ENCODE results near the gene TAMALIN.

The TAMALIN gene

GRCh38 chr12:52024845-52025230 is 18.1 kb downstream of the TAMALIN start:
- no peak overlapping the region for H3K4me3 ChIP-seq (ENCODE audit: low read length)
- TF ChIP-seq EZH2 (optimal IDR thresholded peaks at IDR 0.05; ENCODE audit: low read depth, low read length), result no peak
- no peaks in the 10 kb centered on the region for H4K20me1 ChIP-seq (ENCODE audit: insufficient read depth, low read length)
- H3K4me2 ChIP-seq (ENCODE audit: low read depth, low read length), result peak overlapping the region; percentile 95; the same call in 1 of the 2 replicates
- peaks cover 6% of the 10 kb centered on the region for H3K4me1 ChIP-seq (ENCODE audit: low read length)
- H3K27me3 ChIP-seq (replicated peaks; ENCODE audit: insufficient read depth, low read length), result peaks cover 36% of the 10 kb centered on the region
- H3K36me3 ChIP-seq (replicated peaks; ENCODE audit: insufficient read depth, low read length), result no peaks in the 10 kb centered on the region
- H3K9ac ChIP-seq (ENCODE audit: low read length), result peak overlapping the region; percentile 51; the same call in 1 of the 2 replicates
- no peaks in the 10 kb centered on the region for H3K9me3 ChIP-seq (replicated peaks; ENCODE audit: insufficient read depth, low read length)
- DNase-seq, result no peak
- H2AFZ ChIP-seq (ENCODE audit: low read length), result no peak overlapping the region
- peak overlapping the region; percentile 49; the same call in 1 of the 2 replicates for H3K27ac ChIP-seq (ENCODE audit: low read length)
- H3F3A ChIP-seq (ENCODE audit: insufficient read depth, low read length), result no peaks in the 10 kb centered on the region
- no peaks in the 10 kb centered on the region for H3K79me2 ChIP-seq (ENCODE audit: low read length)
- no peaks in the 10 kb centered on the region for H3K9me2 ChIP-seq (replicated peaks; ENCODE audit: insufficient read depth, low read length)

- Histone ChIP-seq H3K9ac (ENCODE audit: low read length) (no peak overlapping the region), H3K9me3 (replicated peaks; ENCODE audit: insufficient read depth, low read length) (no peaks in the 10 kb centered on the region), H3K36me3 (replicated peaks; ENCODE audit: insufficient read depth, low read length) (no peaks in the 10 kb centered on the region), H3K27me3 (replicated peaks; ENCODE audit: insufficient read depth, low read length) (peaks cover 25% of the 10 kb centered on the region), H3K4me1 (ENCODE audit: low read length) (peaks cover 6% of the 10 kb centered on the region), H3K9me2 (replicated peaks; ENCODE audit: insufficient read depth, low read length) (no peaks in the 10 kb centered on the region), H3K4me2 (ENCODE audit: low read depth, low read length) (peak overlapping the region; percentile 95), H3K4me3 (ENCODE audit: low read length) (no peak overlapping the region), H4K20me1 (ENCODE audit: insufficient read depth, low read length) (no peaks in the 10 kb centered on the region), H3F3A (ENCODE audit: insufficient read depth, low read length) (no peaks in the 10 kb centered on the region), H3K27ac (ENCODE audit: low read length) (no peak overlapping the region), H2AFZ (ENCODE audit: low read length) (no peak overlapping the region), H3K79me2 (ENCODE audit: low read length) (no peaks in the 10 kb centered on the region)
- no peak for DNase-seq
- TF ChIP-seq EZH2phosphoT487 (IDR thresholded peaks at IDR 0.05; ENCODE audit: low read length) (no peak), CTCF (IDR thresholded peaks at IDR 0.05; ENCODE audit: low read length) (no peak), EZH2 (optimal IDR thresholded peaks at IDR 0.05; ENCODE audit: low read depth, low read length) (no peak)
Measured at GRCh38 chr12:52026263-52026662, 19.5 kb downstream of the TAMALIN start.

GRCh38 chr12:52027085-52027843 is 20.5 kb downstream of the TAMALIN start:
- H2AFZ ChIP-seq (ENCODE audit: low read length), result no peak overlapping the region
- H3K36me3 ChIP-seq (replicated peaks; ENCODE audit: insufficient read depth, low read length), result no peaks in the 10 kb centered on the region
- H3K9ac ChIP-seq (ENCODE audit: low read length), result no peak overlapping the region
- no peak overlapping the region for H3K4me2 ChIP-seq (ENCODE audit: low read depth, low read length)
- H3K79me2 ChIP-seq (ENCODE audit: low read length), result no peaks in the 10 kb centered on the region
- H3K4me3 ChIP-seq (ENCODE audit: low read length), result no peak overlapping the region
- peaks cover 4% of the 10 kb centered on the region; the same call in 1 of the 2 replicates for H3F3A ChIP-seq (ENCODE audit: insufficient read depth, low read length)
- no peak for DNase-seq
- no peaks in the 10 kb centered on the region for H3K9me3 ChIP-seq (replicated peaks; ENCODE audit: insufficient read depth, low read length)
- no peaks in the 10 kb centered on the region for H4K20me1 ChIP-seq (ENCODE audit: insufficient read depth, low read length)
- H3K4me1 ChIP-seq (ENCODE audit: low read length), result peaks cover 6% of the 10 kb centered on the region
- peaks cover 15% of the 10 kb centered on the region for H3K27me3 ChIP-seq (replicated peaks; ENCODE audit: insufficient read depth, low read length)
- H3K9me2 ChIP-seq (replicated peaks; ENCODE audit: insufficient read depth, low read length), result no peaks in the 10 kb centered on the region
- H3K27ac ChIP-seq (ENCODE audit: low read length), result no peak overlapping the region
- TF ChIP-seq EZH2 (optimal IDR thresholded peaks at IDR 0.05; ENCODE audit: low read depth, low read length) (no peak), EZH2phosphoT487 (IDR thresholded peaks at IDR 0.05; ENCODE audit: low read length) (no peak), CTCF (IDR thresholded peaks at IDR 0.05; ENCODE audit: low read length) (no peak)

- H3K36me3 ChIP-seq (replicated peaks; ENCODE audit: insufficient read depth, low read length), result no peaks in the 10 kb centered on the region
- TF ChIP-seq EZH2phosphoT487 (IDR thresholded peaks at IDR 0.05; ENCODE audit: low read length), result no peak
- no peak for TF ChIP-seq EZH2 (optimal IDR thresholded peaks at IDR 0.05; ENCODE audit: low read depth, low read length)
- TF ChIP-seq CTCF (IDR thresholded peaks at IDR 0.05; ENCODE audit: low read length), result no peak
- no peak overlapping the region for H3K9ac ChIP-seq (ENCODE audit: low read length)
- H3K4me3 ChIP-seq (ENCODE audit: low read length), result no peak overlapping the region
- H3K4me2 ChIP-seq (ENCODE audit: low read depth, low read length), result no peak overlapping the region
- H3K79me2 ChIP-seq (ENCODE audit: low read length), result no peaks in the 10 kb centered on the region
- H2AFZ ChIP-seq (ENCODE audit: low read length), result no peak overlapping the region
- no peak for DNase-seq
- H4K20me1 ChIP-seq (ENCODE audit: insufficient read depth, low read length), result no peaks in the 10 kb centered on the region
- peaks cover 13% of the 10 kb centered on the region for H3F3A ChIP-seq (ENCODE audit: insufficient read depth, low read length)
- peaks cover 9% of the 10 kb centered on the region for H3K27me3 ChIP-seq (replicated peaks; ENCODE audit: insufficient read depth, low read length)
- H3K27ac ChIP-seq (ENCODE audit: low read length), result no peak overlapping the region
- H3K4me1 ChIP-seq (ENCODE audit: low read length), result peaks cover 12% of the 10 kb centered on the region
- H3K9me2 ChIP-seq (replicated peaks; ENCODE audit: insufficient read depth, low read length), result no peaks in the 10 kb centered on the region
- H3K9me3 ChIP-seq (replicated peaks; ENCODE audit: insufficient read depth, low read length), result no peaks in the 10 kb centered on the region
Measured at GRCh38 chr12:52029685-52030084, 22.9 kb downstream of the TAMALIN start.

Measured in MM.1S (cell line).